Femur (tissue), 1 donor: ENCODE measurements around the gene POLD4.

Experiments
- DNase-seq: peaks from one replicate; pipeline ENCODE4 v3.0.0-alpha.2; 2017

Gene POLD4

GRCh38 chr11:67314218-67314617, 39.1 kb downstream of the POLD4 start:
- no peak for DNase-seq

DNA sequence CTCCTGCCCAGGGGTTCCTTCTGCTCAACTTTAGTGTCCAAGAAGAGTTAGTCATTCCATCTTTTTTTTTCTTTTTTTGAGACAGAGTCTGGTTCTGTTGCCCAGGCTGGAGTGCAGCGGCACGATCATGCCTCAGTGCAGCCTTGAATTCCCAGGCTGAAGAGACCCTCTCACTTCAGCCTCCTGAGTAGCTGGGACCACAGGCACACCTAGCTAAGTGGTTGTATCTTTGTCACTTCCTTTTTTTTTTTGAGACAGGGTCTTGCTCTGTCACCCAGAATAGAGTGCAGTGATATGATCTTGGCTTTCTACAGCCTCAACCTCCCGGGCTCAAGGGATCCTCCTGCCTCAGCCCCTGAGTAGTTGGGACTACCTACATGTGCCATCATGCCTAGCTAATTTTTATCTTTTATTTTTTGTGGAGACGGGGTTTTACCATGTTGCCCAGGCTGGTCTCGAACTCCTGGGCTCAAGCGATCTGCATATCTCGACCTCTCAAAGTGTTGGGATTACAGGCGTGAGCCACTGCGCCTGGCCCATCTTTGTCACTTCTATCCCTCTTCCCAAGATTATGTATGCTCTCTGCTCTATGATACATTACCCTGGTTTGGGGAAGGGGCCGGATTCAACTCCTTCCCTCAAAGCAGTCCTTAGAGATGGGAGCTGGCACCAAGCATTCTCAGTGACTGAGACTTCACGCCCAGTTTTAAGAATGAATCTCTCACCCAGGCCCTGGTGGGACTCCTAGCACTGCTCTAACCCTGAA, 40.0 kb downstream of the POLD4 start:
- DNase-seq = no peak

- DNase-seq = peak; percentile 32
Measured at GRCh38 chr11:67312187-67313021, 40.9 kb downstream of the POLD4 start.

DNA sequence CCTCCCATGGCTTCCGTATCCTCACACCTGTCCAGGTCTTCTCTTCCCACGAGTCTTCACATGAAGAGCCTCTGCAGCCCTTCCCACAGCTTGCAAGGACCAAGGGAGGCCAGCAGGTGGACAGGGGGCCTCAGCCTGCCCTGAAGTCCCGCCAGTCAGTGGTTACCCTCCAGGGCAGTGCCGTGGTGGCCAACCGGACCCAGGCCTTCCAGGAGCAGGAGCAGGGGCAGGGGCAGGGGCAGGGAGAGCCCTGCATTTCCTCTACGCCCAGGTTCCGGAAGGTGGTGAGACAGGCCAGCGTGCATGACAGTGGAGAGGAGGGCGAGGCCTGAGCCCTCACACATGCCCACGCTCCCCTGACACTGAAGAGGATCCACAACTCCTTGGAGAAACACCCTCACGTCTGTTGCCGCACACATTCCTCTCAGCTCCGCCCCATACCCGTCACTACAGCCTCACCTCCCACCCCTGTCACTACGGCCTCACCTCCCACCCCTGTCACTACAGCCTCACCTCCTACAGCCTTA, 41.7 kb downstream of the POLD4 start:
- DNase-seq = no peak

- no peak for DNase-seq
Measured at GRCh38 chr11:67311051-67311555, 42.2 kb downstream of the POLD4 start.

DNA sequence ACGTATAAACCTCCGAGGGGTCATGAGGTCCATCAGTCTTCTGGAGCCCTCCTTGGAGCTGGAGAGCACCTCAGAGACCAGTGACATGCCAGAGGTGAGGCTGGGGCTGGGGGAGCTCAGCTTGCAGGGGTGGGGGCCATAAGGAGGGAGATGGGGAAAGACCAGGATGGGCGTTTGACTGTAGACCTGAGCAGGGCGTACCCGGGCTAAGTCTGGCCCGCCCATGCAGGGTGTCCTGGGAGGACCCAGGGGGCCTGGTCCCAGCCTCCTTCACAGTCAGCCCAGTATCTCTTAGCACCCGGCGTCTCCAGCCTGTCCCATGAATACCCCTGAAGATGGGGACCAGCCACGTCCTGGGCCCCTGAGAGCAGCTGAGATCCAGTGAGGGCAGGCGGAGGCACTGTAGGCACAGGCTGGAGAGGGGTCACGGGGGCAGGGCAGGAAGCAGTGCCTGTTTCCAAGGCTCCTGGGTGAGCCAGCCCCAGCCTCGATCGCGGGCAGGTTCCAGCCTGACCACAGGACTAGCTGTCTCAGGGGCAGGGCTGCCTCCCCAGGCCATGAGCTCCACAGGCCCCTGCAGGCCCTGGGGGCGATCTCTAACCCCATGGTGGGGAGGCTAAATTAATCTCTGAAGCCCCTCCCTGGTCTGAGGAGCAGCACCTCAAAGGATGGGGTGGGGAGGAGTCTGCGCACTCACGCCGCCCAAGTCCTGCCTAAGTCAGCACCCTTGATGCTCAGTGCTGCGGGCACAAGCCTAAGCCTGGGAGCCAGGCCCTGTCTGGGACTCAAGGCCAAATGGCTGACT, 42.9 kb downstream of the POLD4 start:
- no peak for DNase-seq

DNA sequence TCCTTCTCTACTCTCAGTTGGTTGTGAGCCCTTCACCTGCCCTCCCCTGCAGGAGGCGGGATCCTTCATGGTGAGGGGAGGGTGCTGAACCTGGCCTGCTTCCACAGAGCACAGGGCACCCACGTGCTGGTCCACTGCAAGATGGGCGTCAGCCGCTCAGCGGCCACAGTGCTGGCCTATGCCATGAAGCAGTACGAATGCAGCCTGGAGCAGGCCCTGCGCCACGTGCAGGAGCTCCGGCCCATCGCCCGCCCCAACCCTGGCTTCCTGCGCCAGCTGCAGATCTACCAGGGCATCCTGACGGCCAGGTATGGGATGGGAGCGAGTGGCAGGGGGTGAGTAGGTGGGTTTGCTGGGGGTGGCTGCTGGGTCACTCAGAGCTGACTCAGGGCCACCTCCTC, 43.7 kb downstream of the POLD4 start:
- DNase-seq = no peak

DNA sequence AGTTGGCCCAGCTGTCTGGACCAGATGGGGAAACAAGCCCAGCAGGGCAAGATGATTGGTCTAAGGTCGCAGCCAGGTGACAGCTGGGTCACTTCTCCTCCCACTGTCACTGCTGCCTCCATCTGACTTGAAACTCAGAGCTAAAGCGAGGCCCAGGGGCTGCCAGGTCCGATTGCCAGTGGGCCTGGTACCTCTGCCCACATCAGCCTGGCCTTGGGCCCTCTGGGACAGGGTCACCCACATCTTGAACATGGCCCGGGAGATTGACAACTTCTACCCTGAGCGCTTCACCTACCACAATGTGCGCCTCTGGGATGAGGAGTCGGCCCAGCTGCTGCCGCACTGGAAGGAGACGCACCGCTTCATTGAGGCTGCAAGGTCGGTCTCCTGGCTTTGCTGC, 44.2 kb downstream of the POLD4 start:
- DNase-seq = peak; percentile 20

DNA sequence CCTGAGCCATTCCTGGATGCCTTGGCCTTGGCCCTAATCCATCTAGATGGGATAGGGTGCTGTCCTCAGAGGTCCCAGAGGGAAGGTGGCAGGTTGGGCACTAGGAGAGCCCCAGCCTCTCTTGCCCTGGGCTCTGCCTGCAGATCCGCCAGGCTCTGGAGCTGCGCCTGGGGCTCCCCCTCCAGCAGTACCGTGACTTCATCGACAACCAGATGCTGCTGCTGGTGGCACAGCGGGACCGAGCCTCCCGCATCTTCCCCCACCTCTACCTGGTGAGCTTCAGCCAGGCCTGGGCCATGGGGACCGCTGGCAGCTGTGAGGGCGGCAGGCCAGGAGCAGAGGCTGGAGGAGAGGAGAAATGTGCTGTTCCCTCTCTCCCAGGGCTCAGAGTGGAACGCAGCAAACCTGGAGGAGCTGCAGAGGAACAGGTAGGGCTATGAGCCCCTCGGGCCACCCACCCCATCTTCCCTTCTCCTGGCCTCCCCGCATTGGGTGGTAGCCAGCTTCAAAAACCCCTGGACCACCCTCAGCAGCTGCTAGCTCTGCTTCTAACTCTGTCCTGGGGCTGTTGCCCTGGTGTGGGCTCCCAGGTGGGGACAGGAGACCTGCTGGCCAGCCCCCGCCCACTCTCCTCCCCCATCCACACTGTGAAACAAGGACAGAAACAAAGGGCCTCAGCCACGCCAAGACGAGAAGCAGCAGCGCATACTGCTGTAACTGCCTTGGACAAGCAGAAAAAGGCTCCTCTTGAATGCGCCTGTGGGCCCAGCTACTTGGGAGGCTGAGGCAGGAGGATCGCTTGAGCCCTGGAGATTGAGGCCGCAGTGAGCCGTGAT, 45.1 kb downstream of the POLD4 start:
- DNase-seq = no peak

GRCh38 chr11:67307545-67308001, 45.8 kb downstream of the POLD4 start:
- DNase-seq = no peak

- DNase-seq = no peak
Measured at GRCh38 chr11:67306769-67307544, 46.4 kb downstream of the POLD4 start.

DNA sequence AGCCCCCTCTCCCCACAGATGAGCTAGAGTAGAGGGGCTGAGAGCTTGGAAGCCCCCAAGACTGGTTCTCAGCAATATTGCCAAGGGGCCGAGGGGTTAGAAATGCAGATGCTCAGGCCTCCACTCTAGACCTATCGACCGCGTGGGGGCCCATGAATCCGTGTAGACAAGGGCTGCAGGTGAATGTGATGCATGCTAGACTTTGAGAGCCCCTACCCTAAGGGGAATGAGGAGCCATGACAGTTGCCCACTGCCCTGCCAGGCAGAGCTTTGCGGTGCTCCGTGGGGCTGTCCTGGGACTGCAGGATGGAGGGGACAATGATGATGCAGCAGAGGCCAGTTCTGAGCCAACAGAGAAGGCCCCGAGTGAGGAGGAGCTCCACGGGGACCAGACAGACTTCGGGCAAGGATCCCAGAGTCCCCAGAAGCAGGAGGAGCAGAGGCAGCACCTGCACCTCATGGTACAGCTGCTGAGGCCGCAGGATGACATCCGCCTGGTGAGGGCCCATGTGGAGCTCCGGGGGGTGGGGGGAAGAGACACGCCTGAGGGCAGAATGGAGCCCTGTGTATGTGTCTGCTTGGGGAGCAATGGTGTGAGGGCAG, 48.7 kb downstream of the POLD4 start:
- DNase-seq = peak; percentile 27

- DNase-seq = peak; percentile 50
Measured at GRCh38 chr11:67303835-67304411, 49.4 kb downstream of the POLD4 start.

GRCh38 chr11:67303132-67303834, 50.1 kb downstream of the POLD4 start, which contains the start of gene SSH3:
SSH3 (plus strand) TSS chr11:67303530; CDS start chr11:67303626, 96 bp downstream.
- peak; percentile 74 for DNase-seq

DNA sequence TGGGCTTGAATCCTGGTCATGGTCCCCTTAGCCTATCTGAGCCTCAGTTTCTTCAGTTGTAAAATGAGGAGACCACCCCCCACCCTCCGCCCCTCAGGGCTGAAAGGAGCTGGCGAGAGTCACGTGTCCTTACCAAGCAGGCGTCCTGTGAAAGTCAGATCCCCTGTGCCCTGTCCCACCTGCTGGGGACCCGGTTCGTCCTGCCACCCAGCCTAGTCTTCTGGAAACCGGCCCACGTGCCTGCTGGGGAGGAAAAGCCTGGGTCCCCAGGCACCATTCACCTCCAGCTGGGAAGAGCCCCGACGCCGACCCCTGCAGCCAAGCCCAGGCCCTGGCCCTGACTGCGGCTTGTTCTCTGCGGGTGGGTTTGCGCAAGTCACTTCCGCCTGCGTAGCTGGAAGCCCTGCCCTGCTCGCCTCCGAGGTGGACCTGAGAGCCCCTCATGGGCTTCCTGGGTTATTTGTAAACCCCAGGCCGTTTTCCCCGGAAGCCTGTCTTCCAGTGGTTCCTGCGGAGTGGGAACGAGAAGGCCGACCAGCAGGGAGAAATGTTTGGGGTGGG, 50.7 kb downstream of the POLD4 start:
- peak; percentile 57 for DNase-seq

GRCh38 chr11:67301951-67302516, 51.3 kb downstream of the POLD4 start:
- peak; percentile 77 for DNase-seq

DNA sequence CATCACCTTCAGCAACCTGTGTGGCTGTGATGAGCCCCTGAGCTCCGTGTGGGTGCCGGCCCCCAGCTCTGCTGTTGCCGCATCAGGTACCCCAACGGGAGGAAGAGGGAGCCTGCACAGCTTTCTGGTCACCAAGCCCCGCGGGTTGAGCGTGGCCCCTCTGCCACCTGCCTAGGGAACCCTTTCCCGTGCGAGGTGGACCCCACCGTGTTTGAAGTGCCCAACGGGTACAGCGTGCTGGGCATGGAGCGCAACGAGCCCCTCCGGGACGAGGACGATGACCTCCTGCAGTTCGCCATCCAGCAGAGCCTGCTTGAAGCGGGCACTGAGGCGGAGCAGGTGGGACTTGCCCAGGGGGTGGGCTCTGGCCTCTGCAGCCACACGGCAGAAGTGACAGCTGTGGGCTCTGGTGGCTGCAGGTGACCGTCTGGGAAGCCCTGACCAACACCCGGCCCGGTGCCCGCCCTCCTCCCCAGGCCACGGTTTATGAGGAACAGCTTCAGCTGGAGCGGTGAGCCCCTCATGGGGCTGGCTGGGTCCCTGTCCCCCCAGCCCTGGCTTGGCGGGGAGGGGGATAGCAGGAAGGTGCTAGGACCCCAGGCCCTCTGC, 51.9 kb downstream of the POLD4 start:
- peak; percentile 29 for DNase-seq
